Thyroid gland (tissue), 4 donors: ENCODE measurements around the gene ZBTB48. TPM values are rescaled to one million over a fixed set of nuclear protein-coding genes. Genes with fewer than 3 reads are reported as not detected.
"Not testable (repeated sequence)": the region's sequence is repeated elsewhere in the genome, so short reads cannot be mapped to it uniquely, and the experiment has no call there.

Experiments used
- DNase-seq, 2 donors: peaks; one replicate each; pipeline ENCODE4 v3.0.0-alpha.2; 2019
- H3K27ac ChIP-seq, 3 donors: fragments of 200-600 bp; sonication (generic); 1 replicate in 2 of 3; 2 replicates in 1 of 3; pipeline ENCODE4 v1.5.1; 2016 to 2019; ENCODE audit warnings: mild to moderate bottlenecking in 1 of 3, moderate library complexity in 1 of 3
- H3K27me3 ChIP-seq: fragments of 200-600 bp; sonication (generic); one replicate; pipeline ENCODE4 v1.5.1; 2019
- H3K36me3 ChIP-seq, 2 donors: fragments of 200-600 bp; sonication (generic); one replicate each; pipeline ENCODE4 v1.5.1; 2016 to 2019
- H3K4me1 ChIP-seq, 2 donors: fragments of 200-600 bp; sonication (generic); one replicate each; pipeline ENCODE4 v1.5.1; 2017 to 2019
- H3K4me3 ChIP-seq, 3 donors: fragments of 200-600 bp; sonication (generic); replicated peaks in 1 of 3; 1 replicate in 2 of 3; 2 replicates in 1 of 3; pipeline ENCODE4 v1.5.1; 2016; ENCODE audit warnings: mild to moderate bottlenecking in 1 of 3
- H3K9me3 ChIP-seq: fragments of 200-600 bp; sonication (generic); one replicate; pipeline ENCODE4 v1.5.1; 2017
- POLR2A ChIP-seq, 2 donors: fragments of 450-650 bp; IDR thresholded peaks; one replicate each; pipeline ENCODE4 v1.6.1; 2017; ENCODE audit warnings: antibody characterized with exemption in 2 of 2, mild to moderate bottlenecking in 2 of 2, moderate library complexity in 1 of 2
- WGBS, 2 donors: methylation state at CpG; one replicate each; pipeline ENCODE4 v1.1.5; 2017; 5-methylcytosine and 5-hydroxymethylcytosine counted together
- intact Hi-C: fragments of 100-400 bp; cut with DNase I; formaldehyde crosslinking; loops from one replicate; pipeline ENCODE4 v1.15.1; 2023
- total RNA-seq, 4 donors: library from RNA; depleted of rRNA; stranded (reverse); fragments of >200 nt; gene quantifications; one replicate each; pipeline ENCODE4 v1.2.3, GENCODE V29; 2016
- TF ChIP-seq, protein P1 (sequence below), 6 experiments: fragments of 200-600 bp in 3 of 6; fragments of 450-650 bp in 3 of 6; sonication (generic) in 3 of 6; IDR thresholded peaks; one replicate each; pipeline ENCODE4 v1.5.1; 2016 to 2019; ENCODE audit warnings: antibody characterized with exemption in 6 of 6, mild to moderate bottlenecking in 2 of 6, inconsistent platforms in 1 of 6, moderate library complexity in 1 of 6

ZBTB48 gene
- total RNA-seq, 4 donors from 2014 or later: 22.7 to 33.8 (median 29.4) TPM

DNA sequence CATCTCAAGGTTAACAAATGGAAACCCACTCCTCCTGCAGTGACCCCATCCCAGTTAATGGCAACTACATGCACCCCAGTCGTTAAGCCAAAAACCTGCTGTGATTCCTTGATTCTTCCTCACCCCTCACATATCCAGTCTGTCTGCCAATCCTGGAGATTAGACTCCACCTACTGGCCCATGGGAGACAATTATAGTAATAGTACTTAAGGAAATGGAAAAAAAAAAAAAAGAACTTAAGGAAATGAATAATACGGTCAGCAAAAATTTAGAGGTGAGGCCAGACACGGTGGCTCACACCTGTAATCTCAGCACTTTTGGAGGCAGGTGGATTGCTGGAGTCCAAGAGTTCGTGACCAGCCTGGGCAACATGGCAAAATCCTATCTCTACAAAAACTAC is 32.5 kb upstream of the ZBTB48 start:
- WGBS, 2 donors: 72 to 77% methylated on average over 4 of the region's 4 CpGs
- H3K36me3 ChIP-seq: peaks cover 27 to 38% of the 10 kb centered on the region in 2 donors

DNA sequence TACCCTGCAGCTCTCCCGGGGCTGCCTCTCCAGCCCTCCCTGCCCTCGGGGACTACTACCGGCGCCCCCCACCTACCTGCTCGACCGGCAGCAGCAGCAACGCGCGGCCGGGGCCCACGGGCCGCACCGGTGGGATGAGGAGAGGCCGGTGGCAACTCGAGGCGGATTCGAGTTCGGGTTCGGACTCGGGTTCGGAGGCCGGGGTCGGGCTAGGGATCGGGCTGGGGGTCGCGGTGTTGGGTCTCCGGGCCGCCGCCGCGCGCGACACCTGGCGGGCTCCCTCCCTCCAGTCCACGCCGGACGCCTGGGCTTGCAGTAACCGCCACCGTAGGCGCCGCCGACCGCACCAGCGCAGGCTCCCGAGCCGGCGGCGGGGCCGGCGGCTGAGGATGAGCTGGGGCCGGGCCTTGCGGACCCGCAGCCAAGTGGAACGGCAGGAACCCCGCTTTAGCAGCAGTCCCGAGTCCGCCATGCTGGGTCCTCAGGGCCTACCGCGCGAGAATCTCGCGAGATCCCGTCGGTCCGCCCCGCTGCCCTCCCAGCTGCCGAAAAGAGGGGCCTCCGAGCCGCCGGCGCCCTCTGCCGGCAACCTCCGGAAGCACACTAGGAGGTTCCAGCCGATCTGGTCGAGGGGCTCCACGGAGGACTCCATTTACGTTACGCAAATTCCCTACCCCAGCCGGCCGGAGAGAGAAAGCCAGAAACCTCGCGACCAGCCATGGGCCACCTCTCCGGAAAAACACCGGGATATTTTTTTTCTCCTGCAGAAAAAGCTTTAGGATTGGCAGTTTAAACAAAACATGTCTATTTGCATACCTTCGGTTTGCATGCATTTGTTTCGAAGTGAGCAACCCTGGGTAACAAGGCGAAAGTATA is 25.5 kb upstream of the ZBTB48 start, which contains the start of gene NOL9:
Gene NOL9 (minus strand): TSS at position 483 of the 876 bp plus-strand sequence. CDS start 11 bp downstream, at position 472.
- DNase-seq: peak; percentile 93
- WGBS, 2 donors: 6 to 7% methylated on average over 33 to 34 of the region's 87 CpGs
- Histone ChIP-seq H3K27ac (peak within 1 kb of the TSS; percentile 29 to 76 (median 69)), H3K36me3 (peaks cover 5% of the 10 kb centered on the region in 2 donors), H3K27me3 (no peaks in the 10 kb centered on the region), H3K4me1 (peaks cover 14 to 16% of the 10 kb centered on the region in 2 donors), H3K9me3 (no peaks in the 10 kb centered on the region), H3K4me3 (peak within 1 kb of the TSS; percentile 97 to 99 (median 98))
- intact Hi-C loops: loop anchor here (2.0 kb wide), 1 partner anchor 93 kb away; no protein-coding TSS in a partner anchor
- TF ChIP-seq, protein P1, sequence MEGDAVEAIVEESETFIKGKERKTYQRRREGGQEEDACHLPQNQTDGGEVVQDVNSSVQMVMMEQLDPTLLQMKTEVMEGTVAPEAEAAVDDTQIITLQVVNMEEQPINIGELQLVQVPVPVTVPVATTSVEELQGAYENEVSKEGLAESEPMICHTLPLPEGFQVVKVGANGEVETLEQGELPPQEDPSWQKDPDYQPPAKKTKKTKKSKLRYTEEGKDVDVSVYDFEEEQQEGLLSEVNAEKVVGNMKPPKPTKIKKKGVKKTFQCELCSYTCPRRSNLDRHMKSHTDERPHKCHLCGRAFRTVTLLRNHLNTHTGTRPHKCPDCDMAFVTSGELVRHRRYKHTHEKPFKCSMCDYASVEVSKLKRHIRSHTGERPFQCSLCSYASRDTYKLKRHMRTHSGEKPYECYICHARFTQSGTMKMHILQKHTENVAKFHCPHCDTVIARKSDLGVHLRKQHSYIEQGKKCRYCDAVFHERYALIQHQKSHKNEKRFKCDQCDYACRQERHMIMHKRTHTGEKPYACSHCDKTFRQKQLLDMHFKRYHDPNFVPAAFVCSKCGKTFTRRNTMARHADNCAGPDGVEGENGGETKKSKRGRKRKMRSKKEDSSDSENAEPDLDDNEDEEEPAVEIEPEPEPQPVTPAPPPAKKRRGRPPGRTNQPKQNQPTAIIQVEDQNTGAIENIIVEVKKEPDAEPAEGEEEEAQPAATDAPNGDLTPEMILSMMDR (IDR thresholded peaks at IDR 0.05): peak; percentile 91 to 98 (median 96)
- TF ChIP-seq POLR2A (IDR thresholded peaks at IDR 0.05): peak in 1 of 2 donors; percentile 64

More for the DNA sequence above, 32.5 kb upstream of the ZBTB48 start:
- Histone ChIP-seq H3K4me1 (no peaks in the 10 kb centered on the region), H3K9me3 (no peaks in the 10 kb centered on the region), H3K27me3 (no peaks in the 10 kb centered on the region), H3K27ac (no peak overlapping the region), H3K4me3 (no peak overlapping the region)
- intact Hi-C loops: no loop called here
- no peak for TF ChIP-seq POLR2A (IDR thresholded peaks at IDR 0.05)
- TF ChIP-seq, protein P1 (IDR thresholded peaks at IDR 0.05): no peak
- DNase-seq: no peak

DNA sequence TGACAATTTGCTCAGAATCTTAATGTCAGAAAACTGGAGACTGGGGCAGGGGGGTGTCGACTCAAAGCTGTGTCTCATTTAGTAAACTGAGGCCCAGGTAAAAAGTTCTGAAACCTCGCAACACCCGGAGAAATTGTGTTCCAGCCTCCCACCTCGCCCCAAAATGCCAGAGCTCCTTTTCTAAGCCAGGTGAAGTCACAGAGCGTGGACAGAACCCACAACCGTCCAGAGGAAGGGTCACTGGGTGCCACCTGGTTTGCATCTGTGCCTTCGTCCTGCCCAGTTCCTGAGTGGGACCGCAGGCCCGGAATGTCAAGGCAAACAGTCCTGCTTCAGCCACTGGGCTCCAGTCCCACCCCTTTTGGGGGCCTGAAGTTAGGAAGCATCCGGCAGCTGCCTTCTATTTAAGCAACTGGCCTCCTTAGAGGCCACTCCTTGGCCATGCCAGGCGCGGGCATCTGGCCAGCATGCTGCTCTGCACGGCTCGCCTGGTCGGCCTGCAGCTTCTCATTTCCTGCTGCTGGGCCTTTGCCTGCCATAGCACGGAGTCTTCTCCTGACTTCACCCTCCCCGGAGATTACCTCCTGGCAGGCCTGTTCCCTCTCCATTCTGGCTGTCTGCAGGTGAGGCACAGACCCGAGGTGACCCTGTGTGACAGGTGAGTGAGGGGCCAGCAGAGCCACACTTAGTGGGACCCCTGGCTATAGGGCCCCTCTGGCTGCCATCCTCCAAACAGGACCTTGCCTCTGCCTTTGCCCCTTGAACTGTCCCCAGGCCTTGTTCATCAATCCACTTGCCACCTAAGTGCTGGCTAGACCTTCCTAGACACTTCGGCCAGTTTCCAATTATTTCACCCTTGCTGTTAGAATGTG is 24.7 kb upstream of the ZBTB48 start, which contains the start of gene TAS1R1:
Gene TAS1R1 (plus strand): TSS at position 401 of the 872 bp plus-strand sequence. CDS start 67 bp downstream, at position 468.
- WGBS, 2 donors: 77 to 80% methylated on average over 8 to 19 of the region's 19 CpGs
- TF ChIP-seq, protein P1 (IDR thresholded peaks at IDR 0.05): no peak
- no peak for TF ChIP-seq POLR2A (IDR thresholded peaks at IDR 0.05)
- Histone ChIP-seq H3K27ac (peak within 1 kb of the TSS; percentile 29 to 76 (median 69)), H3K4me1 (peaks cover 14 to 16% of the 10 kb centered on the region in 2 donors), H3K4me3 (peak within 1 kb of the TSS; percentile 97 to 99 (median 98)), H3K36me3 (no peaks in the 10 kb centered on the region), H3K9me3 (no peaks in the 10 kb centered on the region), H3K27me3 (no peaks in the 10 kb centered on the region)
- intact Hi-C loops: loop anchor here (2.0 kb wide), 1 partner anchor 92 kb away; no protein-coding TSS in a partner anchor
- DNase-seq: peak; percentile 20 to 22

DNA sequence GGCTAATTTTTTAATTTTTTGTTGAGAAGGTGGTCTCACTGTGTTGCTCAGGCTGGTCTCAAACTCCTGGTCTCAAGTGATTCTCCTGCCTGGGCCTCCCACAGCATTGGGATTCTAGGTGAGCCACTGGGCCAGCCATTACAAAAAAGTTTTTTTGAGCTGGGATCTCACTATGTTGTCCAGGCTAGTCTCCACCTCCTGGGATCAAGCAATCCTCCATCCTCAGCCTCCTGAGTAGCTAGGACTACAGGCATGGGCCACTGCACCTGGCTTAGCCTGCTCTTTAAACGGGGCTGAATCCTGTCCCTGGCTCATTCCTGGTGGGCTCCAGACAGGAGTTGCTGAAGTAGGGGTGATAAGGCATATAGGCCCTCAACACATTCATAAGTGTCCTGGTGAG is 22.2 kb upstream of the ZBTB48 start:
- Histone ChIP-seq H3K4me1 (peaks cover 14% of the 10 kb centered on the region in 2 donors), H3K9me3 (no peaks in the 10 kb centered on the region), H3K27ac (no peak overlapping the region), H3K4me3 (no peak overlapping the region), H3K36me3 (no peaks in the 10 kb centered on the region), H3K27me3 (no peaks in the 10 kb centered on the region)
- intact Hi-C loops: no loop called here
- DNase-seq: no peak
- no peak for TF ChIP-seq POLR2A (IDR thresholded peaks at IDR 0.05)
- TF ChIP-seq, protein P1 (IDR thresholded peaks at IDR 0.05): no peak
- 38 to 67% methylated on average over 1 of the region's 1 CpG for WGBS, 2 donors

DNA sequence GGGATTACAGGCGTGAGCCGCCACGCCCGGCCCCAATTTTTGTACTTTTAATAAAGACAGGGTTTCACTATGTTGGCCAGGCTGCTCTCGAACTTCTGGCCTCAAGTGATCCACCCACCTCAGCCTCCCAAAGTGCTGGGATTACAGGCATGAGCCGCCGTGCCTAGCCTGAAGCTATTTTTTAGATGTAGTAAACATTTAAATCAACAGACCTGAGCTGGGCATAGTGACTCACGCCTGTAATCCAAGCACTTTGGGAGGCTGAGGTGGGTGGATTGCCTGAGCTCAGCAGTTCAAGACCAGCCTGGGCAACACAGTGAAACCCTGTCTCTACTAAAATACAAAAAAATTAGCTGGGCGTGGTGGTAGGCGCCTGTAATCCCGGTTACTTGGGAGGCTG is 20.6 kb upstream of the ZBTB48 start:
- H3K27ac ChIP-seq, H3K9me3 ChIP-seq, H3K4me1 ChIP-seq, H3K36me3 ChIP-seq, H3K27me3 ChIP-seq, H3K4me3 ChIP-seq, intact Hi-C loops, DNase-seq: not testable (repeated sequence)
- 89 to 94% methylated on average over 11 of the region's 11 CpGs for WGBS, 2 donors
